ENCODE data around the gene CPAMD8.

GRCh38 chr19:16873594-16873993 is 153.0 kb downstream of the CPAMD8 start:
- TF ChIP-seq POLR2A (IDR thresholded peaks at IDR 0.05; ENCODE audit: extremely low read depth, insufficient read length) (no peak), CTCF (IDR thresholded peaks at IDR 0.05; ENCODE audit: low read depth, low read length) (no peak), MAX (IDR thresholded peaks at IDR 0.05; ENCODE audit: low read depth, low read length) (no peak)

Measured in NB4 (cell line).